ENCODE measurements around the gene GTPBP8. TPM values are rescaled to one million over a fixed set of nuclear protein-coding genes. Genes with fewer than 3 reads are reported as not detected.

Gene GTPBP8
- total and polyA plus RNA-seq, 2 of the 13 experiments (the other 11 are each of a cell fraction or from before 2014, with no cell fraction given): 12.5 to 16.7 TPM

DNA sequence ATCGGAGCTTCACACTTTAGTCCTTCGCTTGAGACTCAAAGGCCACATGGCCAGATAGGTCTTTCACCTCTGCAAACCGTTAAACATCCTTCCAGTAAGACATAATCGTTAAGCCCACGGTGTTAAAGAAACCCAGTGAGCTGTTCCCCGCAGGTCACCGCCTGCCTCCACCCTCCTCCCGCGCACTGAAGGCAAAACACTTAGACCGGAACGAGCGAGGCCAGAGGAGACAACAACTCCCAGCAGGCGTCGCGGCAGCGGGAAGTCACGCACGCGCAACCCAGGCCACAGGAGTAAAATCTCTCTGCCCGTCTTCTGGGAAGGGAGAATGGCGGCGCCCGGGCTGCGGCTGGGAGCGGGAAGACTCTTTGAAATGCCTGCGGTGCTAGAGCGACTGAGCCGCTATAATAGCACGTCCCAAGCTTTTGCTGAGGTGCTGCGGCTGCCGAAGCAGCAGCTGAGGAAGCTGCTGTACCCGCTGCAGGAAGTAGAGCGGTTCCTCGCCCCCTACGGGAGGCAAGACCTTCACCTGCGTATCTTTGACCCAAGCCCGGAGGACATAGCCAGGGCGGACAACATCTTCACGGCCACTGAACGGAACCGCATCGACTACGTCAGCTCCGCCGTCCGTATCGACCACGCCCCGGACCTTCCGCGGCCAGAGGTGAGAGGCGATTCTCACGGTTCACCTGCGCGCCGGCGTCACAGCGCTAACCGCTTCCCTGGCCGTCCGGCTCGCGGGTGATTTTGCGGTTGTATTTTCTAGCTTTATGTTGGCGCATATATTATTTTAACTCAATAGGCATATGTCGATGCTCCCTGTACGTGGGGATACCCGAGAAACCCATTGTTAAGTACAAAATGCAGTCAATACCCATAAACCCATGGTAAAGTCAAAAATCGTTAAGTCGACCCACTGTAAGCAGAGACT, at the start of gene GTPBP8 (continued):
- TF ChIP-seq ZNF552 (CRISPR knock-in tag; IDR thresholded peaks at IDR 0.05; ENCODE audit: borderline replicate concordance): no peak
- TF ChIP-seq, protein P1, sequence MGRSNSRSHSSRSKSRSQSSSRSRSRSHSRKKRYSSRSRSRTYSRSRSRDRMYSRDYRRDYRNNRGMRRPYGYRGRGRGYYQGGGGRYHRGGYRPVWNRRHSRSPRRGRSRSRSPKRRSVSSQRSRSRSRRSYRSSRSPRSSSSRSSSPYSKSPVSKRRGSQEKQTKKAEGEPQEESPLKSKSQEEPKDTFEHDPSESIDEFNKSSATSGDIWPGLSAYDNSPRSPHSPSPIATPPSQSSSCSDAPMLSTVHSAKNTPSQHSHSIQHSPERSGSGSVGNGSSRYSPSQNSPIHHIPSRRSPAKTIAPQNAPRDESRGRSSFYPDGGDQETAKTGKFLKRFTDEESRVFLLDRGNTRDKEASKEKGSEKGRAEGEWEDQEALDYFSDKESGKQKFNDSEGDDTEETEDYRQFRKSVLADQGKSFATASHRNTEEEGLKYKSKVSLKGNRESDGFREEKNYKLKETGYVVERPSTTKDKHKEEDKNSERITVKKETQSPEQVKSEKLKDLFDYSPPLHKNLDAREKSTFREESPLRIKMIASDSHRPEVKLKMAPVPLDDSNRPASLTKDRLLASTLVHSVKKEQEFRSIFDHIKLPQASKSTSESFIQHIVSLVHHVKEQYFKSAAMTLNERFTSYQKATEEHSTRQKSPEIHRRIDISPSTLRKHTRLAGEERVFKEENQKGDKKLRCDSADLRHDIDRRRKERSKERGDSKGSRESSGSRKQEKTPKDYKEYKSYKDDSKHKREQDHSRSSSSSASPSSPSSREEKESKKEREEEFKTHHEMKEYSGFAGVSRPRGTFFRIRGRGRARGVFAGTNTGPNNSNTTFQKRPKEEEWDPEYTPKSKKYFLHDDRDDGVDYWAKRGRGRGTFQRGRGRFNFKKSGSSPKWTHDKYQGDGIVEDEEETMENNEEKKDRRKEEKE (IDR thresholded peaks at IDR 0.05): no peak
- TF ChIP-seq, protein P2, sequence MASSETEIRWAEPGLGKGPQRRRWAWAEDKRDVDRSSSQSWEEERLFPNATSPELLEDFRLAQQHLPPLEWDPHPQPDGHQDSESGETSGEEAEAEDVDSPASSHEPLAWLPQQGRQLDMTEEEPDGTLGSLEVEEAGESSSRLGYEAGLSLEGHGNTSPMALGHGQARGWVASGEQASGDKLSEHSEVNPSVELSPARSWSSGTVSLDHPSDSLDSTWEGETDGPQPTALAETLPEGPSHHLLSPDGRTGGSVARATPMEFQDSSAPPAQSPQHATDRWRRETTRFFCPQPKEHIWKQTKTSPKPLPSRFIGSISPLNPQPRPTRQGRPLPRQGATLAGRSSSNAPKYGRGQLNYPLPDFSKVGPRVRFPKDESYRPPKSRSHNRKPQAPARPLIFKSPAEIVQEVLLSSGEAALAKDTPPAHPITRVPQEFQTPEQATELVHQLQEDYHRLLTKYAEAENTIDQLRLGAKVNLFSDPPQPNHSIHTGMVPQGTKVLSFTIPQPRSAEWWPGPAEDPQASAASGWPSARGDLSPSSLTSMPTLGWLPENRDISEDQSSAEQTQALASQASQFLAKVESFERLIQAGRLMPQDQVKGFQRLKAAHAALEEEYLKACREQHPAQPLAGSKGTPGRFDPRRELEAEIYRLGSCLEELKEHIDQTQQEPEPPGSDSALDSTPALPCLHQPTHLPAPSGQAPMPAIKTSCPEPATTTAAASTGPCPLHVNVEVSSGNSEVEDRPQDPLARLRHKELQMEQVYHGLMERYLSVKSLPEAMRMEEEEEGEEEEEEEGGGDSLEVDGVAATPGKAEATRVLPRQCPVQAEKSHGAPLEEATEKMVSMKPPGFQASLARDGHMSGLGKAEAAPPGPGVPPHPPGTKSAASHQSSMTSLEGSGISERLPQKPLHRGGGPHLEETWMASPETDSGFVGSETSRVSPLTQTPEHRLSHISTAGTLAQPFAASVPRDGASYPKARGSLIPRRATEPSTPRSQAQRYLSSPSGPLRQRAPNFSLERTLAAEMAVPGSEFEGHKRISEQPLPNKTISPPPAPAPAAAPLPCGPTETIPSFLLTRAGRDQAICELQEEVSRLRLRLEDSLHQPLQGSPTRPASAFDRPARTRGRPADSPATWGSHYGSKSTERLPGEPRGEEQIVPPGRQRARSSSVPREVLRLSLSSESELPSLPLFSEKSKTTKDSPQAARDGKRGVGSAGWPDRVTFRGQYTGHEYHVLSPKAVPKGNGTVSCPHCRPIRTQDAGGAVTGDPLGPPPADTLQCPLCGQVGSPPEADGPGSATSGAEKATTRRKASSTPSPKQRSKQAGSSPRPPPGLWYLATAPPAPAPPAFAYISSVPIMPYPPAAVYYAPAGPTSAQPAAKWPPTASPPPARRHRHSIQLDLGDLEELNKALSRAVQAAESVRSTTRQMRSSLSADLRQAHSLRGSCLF (CRISPR knock-in tag; IDR thresholded peaks at IDR 0.05; ENCODE audit: borderline replicate concordance): no peak; the same call in 1 of the 2 replicates
- TF ChIP-seq ZNF674 (CRISPR knock-in tag; IDR thresholded peaks at IDR 0.05; ENCODE audit: low read depth): no peak
- TF ChIP-seq GPN1 (CRISPR knock-in tag; IDR thresholded peaks at IDR 0.05; ENCODE audit: borderline replicate concordance): no peak
- TF ChIP-seq, protein P3, sequence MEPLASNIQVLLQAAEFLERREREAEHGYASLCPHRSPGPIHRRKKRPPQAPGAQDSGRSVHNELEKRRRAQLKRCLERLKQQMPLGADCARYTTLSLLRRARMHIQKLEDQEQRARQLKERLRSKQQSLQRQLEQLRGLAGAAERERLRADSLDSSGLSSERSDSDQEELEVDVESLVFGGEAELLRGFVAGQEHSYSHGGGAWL (CRISPR knock-in tag; IDR thresholded peaks at IDR 0.05): 0 out of 2 replicates have a peak, but pooled peaks have one; percentile 49
- peak; percentile 76; the same call in 1 of the 2 replicates for TF ChIP-seq ZNF788 (CRISPR knock-in tag; IDR thresholded peaks at IDR 0.05; ENCODE audit: borderline replicate concordance)
- TF ChIP-seq ZSCAN9 (CRISPR knock-in tag; IDR thresholded peaks at IDR 0.05; ENCODE audit: borderline replicate concordance): peak; percentile 94
- TF ChIP-seq, protein P4, sequence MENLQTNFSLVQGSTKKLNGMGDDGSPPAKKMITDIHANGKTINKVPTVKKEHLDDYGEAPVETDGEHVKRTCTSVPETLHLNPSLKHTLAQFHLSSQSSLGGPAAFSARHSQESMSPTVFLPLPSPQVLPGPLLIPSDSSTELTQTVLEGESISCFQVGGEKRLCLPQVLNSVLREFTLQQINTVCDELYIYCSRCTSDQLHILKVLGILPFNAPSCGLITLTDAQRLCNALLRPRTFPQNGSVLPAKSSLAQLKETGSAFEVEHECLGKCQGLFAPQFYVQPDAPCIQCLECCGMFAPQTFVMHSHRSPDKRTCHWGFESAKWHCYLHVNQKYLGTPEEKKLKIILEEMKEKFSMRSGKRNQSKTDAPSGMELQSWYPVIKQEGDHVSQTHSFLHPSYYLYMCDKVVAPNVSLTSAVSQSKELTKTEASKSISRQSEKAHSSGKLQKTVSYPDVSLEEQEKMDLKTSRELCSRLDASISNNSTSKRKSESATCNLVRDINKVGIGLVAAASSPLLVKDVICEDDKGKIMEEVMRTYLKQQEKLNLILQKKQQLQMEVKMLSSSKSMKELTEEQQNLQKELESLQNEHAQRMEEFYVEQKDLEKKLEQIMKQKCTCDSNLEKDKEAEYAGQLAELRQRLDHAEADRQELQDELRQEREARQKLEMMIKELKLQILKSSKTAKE (CRISPR knock-in tag; IDR thresholded peaks at IDR 0.05; ENCODE audit: borderline replicate concordance): no peak
- TF ChIP-seq XRCC5 (optimal IDR thresholded peaks at IDR 0.05; ENCODE audit: low read length): peak; percentile 71
- peak; percentile 26 for TF ChIP-seq ELF3 (CRISPR knock-in tag; IDR thresholded peaks at IDR 0.05)
- no peak for TF ChIP-seq NFIB (CRISPR knock-in tag; IDR thresholded peaks at IDR 0.05; ENCODE audit: borderline replicate concordance)
- TF ChIP-seq CENPX (CRISPR knock-in tag; IDR thresholded peaks at IDR 0.05): no peak
- no peak for TF ChIP-seq ZNF251 (CRISPR knock-in tag; IDR thresholded peaks at IDR 0.05)
